ENCODE results near the gene AMD1.
"Not testable (repeated sequence)": the region's sequence is repeated elsewhere in the genome, so short reads cannot be mapped to it uniquely, and the experiment has no call there.

AMD1 gene

DNA sequence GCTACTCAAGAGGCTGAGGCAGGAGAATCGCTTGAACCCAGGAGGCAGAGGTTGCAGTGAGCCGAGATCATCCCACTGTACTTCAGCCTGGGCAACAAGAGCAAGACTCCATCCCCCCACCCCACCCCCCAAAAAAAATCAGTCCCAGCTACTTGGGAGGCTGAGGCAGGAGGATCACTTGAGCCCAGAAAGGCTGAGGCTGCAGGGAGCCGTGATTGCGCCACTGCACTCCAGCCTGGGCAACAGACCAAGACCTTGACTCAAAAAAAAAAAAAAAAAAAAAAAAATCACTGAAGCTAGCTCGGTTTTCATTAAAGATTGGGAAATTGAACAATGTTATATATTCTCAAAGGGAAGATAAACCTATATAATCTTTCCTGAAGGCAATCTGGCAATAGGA is 38.8 kb upstream of the AMD1 start:
- TF ChIP-seq ZNF384 (IDR thresholded peaks at IDR 0.05), result peak; percentile 52
- DNase-seq (ENCODE audit: extremely low spot score); CTCF ChIA-PET: not testable (repeated sequence)
- POLR2A ChIA-PET, result interaction anchor here (1.2 kb wide), 1 partner anchor 39 kb away, joined by 3 read pairs; the partner anchor contains the start of gene AMD1

DNA sequence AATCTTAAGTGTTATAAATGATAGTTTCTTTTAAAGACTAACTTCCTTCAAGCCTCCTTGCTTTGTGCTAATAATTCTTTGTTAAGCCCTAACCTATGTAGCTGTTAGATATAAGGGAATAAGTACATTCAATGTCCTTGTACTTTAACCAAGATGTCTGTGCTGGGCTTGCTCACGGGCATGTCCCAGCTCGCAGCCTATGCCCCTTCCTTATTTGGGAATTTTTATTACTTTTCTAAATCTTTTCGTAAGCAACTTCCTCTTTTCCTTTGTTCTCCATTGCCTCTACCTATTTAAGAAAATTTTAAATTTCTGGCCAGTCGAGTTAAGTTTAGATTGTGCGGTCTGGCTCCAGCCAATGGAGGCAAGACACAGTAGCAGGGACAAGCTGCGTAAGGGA is 33.3 kb upstream of the AMD1 start:
- ChIA-PET POLR2A (interaction anchor here (1.1 to 1.4 kb wide), 2 partner anchors 26 to 33 kb away, joined by 3 to 5 read pairs; partner anchors contain the start of genes AMD1 and CDK19), CTCF (no interaction called here)
- TF ChIP-seq FOXA1 (IDR thresholded peaks at IDR 0.05), result no peak
- no peak for TF ChIP-seq SP1 (IDR thresholded peaks at IDR 0.05)
- no peak for TF ChIP-seq HDGF (IDR thresholded peaks at IDR 0.05; ENCODE audit: borderline replicate concordance)
- TF ChIP-seq, protein P1, sequence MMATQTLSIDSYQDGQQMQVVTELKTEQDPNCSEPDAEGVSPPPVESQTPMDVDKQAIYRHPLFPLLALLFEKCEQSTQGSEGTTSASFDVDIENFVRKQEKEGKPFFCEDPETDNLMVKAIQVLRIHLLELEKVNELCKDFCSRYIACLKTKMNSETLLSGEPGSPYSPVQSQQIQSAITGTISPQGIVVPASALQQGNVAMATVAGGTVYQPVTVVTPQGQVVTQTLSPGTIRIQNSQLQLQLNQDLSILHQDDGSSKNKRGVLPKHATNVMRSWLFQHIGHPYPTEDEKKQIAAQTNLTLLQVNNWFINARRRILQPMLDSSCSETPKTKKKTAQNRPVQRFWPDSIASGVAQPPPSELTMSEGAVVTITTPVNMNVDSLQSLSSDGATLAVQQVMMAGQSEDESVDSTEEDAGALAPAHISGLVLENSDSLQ (IDR thresholded peaks at IDR 0.05), result no peak
- no peak for TF ChIP-seq FOXM1 (IDR thresholded peaks at IDR 0.05; ENCODE audit: borderline replicate concordance)
- no peak for DNase-seq (ENCODE audit: extremely low spot score)

DNA sequence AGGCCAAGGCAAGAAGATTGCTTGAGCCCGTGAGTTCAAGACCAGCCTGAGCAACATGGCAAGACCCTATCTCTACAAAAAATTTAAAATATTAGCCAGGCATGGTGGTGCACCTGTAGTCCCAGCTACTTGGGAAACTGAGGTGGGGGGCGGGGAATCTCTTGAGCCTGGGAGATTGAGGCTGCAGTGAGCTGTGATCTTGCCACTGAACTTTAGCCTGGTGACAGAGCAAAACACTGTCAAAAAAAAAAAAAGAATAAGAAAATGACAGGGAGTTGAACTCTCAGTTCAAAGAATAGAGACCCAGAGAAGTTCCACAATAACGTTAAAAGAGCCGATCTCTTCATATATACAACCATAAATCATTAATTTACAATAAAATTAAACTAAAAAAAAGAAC is 24.8 kb upstream of the AMD1 start:
- no peak for TF ChIP-seq L3MBTL2 (conservative IDR thresholded peaks at IDR 0.05)
- no peak for TF ChIP-seq SUZ12 (IDR thresholded peaks at IDR 0.05)
- no peak for TF ChIP-seq BHLHE40 (IDR thresholded peaks at IDR 0.05; ENCODE audit: borderline replicate concordance)
- no peak for TF ChIP-seq ARNT (IDR thresholded peaks at IDR 0.05)
- TF ChIP-seq TARDBP (IDR thresholded peaks at IDR 0.05), result no peak
- no peak for TF ChIP-seq CTBP1 (IDR thresholded peaks at IDR 0.05; ENCODE audit: borderline replicate concordance)
- no peak for TF ChIP-seq NFRKB (IDR thresholded peaks at IDR 0.05)
- TF ChIP-seq LEF1 (IDR thresholded peaks at IDR 0.05; ENCODE audit: borderline replicate concordance), result no peak
- TF ChIP-seq FOXM1 (IDR thresholded peaks at IDR 0.05; ENCODE audit: borderline replicate concordance), result no peak
- no peak for TF ChIP-seq SP1 (IDR thresholded peaks at IDR 0.05)
- TF ChIP-seq, protein P1 (IDR thresholded peaks at IDR 0.05), result no peak
- TF ChIP-seq FOXA1 (IDR thresholded peaks at IDR 0.05), result no peak
- ChIA-PET POLR2A (interaction anchor here (1.8 kb wide), 1 partner anchor 25 kb away, joined by 5 read pairs; the partner anchor contains the start of gene AMD1), CTCF (interaction anchor here (1.1 kb wide), 1 partner anchor 19 kb away, joined by 3 read pairs; no protein-coding TSS in a partner anchor)
- no peak for DNase-seq (ENCODE audit: extremely low spot score)

DNA sequence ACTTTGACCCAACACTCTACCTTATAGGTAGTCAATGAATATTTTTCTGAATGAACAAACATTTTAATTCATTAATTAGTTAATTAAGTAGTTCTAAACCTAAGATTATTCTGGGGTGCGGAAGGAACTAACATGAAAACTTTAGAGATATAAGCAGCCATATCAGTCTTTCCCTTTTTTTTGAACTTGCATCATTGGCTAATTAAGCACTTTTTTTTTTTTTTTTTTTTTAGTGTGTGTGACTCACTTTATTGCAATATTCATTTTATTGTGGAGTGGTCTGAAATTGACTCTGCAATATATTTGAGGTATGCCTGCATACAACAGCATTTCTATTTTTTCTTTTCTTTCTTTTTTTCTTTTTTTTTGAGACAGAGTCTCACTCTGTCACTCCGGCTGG is 21.8 kb upstream of the AMD1 start:
- POLR2A ChIA-PET, result no interaction called here
- CTCF ChIA-PET, result no interaction called here
- no peak for DNase-seq (ENCODE audit: extremely low spot score)
- no peak for TF ChIP-seq NFRKB (IDR thresholded peaks at IDR 0.05)
- TF ChIP-seq ELF4 (IDR thresholded peaks at IDR 0.05), result no peak
- TF ChIP-seq BHLHE40 (IDR thresholded peaks at IDR 0.05; ENCODE audit: borderline replicate concordance), result no peak
- peak; percentile 61; the same call in 1 of the 2 replicates for TF ChIP-seq ZNF384 (IDR thresholded peaks at IDR 0.05)
- TF ChIP-seq SUZ12 (IDR thresholded peaks at IDR 0.05), result no peak

DNA sequence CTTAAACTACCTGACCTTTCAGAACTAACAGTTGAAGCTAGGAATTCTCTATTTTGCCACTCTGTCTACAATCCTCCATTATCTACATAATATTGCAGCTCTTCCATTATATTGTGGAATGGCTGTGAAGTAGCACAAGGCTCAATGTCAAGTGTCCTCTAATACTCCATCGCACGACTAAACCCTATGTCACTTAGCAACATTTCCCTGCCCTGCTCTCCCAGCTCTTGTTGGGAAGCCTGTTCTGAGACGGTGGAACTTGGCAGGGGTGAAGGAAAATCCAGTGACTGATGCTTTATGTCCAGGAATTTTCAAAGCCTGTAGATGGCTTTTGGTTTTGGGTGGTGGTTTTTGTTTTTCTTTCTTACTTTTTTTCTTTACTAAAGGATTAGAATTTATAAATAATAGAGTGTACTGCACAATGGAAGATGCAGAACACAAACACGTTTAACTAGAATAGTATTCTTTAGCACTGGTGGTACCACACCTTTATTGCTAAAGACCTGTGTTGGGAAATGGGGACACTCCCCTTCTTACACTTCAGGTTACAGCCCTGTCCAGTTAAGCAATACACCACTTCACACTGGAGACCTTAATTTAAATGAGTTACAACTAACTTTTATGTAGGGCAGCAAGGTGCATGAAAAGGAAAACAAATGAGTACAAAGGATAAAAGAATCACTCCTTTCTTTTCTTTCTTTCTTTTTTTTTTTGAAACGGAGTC is 20.7 kb upstream of the AMD1 start:
- POLR2A ChIA-PET, result no interaction called here
- TF ChIP-seq FOXK2 (IDR thresholded peaks at IDR 0.05), result no peak
- no peak for TF ChIP-seq ARNT (IDR thresholded peaks at IDR 0.05)
- no peak for TF ChIP-seq FOXM1 (IDR thresholded peaks at IDR 0.05; ENCODE audit: borderline replicate concordance)
- TF ChIP-seq SP1 (IDR thresholded peaks at IDR 0.05), result no peak
- TF ChIP-seq FOXA1 (IDR thresholded peaks at IDR 0.05), result no peak
- TF ChIP-seq SUZ12 (IDR thresholded peaks at IDR 0.05), result no peak
- TF ChIP-seq ZNF384 (IDR thresholded peaks at IDR 0.05), result no peak
- TF ChIP-seq CTBP1 (IDR thresholded peaks at IDR 0.05; ENCODE audit: borderline replicate concordance), result no peak
- no peak for TF ChIP-seq TARDBP (IDR thresholded peaks at IDR 0.05)
- no peak for TF ChIP-seq BHLHE40 (IDR thresholded peaks at IDR 0.05; ENCODE audit: borderline replicate concordance)
- no peak for TF ChIP-seq ELF4 (IDR thresholded peaks at IDR 0.05)
- no peak for TF ChIP-seq LEF1 (IDR thresholded peaks at IDR 0.05; ENCODE audit: borderline replicate concordance)
- TF ChIP-seq NFRKB (IDR thresholded peaks at IDR 0.05), result no peak
- no peak for TF ChIP-seq HDGF (IDR thresholded peaks at IDR 0.05; ENCODE audit: borderline replicate concordance)
- TF ChIP-seq, protein P1 (IDR thresholded peaks at IDR 0.05), result no peak
- TF ChIP-seq L3MBTL2 (conservative IDR thresholded peaks at IDR 0.05), result no peak
- CTCF ChIA-PET, result no interaction called here
- DNase-seq (ENCODE audit: extremely low spot score), result no peak

DNA sequence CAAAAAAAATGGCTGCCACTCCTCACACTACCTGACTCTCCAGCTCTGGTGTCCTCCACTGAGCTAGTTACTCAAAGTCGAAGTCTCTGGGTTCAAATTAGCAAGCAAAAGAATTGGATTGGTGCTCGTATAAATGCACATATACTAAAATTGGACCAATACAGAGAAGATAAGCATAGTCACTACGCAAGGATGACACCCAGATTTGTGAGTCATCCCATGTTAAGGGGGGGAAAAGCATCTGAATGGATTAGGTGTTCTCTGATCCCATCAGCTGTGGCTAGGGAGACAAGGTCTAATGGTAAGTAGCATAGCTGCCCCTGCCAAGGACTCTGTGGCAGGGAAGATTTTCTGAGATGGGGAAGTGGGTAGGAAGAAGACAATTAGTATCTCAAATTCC is 18.3 kb upstream of the AMD1 start:
- ChIA-PET POLR2A (interaction anchor here (2.5 kb wide), 1 partner anchor 18 kb away, joined by 18 read pairs; the partner anchor contains the start of gene AMD1), CTCF (no interaction called here)
- DNase-seq (ENCODE audit: extremely low spot score), result no peak
- TF ChIP-seq, protein P1 (IDR thresholded peaks at IDR 0.05), result no peak
- no peak for TF ChIP-seq ZNF384 (IDR thresholded peaks at IDR 0.05)
- no peak for TF ChIP-seq NFRKB (IDR thresholded peaks at IDR 0.05)
- no peak for TF ChIP-seq FOXK2 (IDR thresholded peaks at IDR 0.05)
- TF ChIP-seq TARDBP (IDR thresholded peaks at IDR 0.05), result no peak
- TF ChIP-seq HDGF (IDR thresholded peaks at IDR 0.05; ENCODE audit: borderline replicate concordance), result no peak
- no peak for TF ChIP-seq ARNT (IDR thresholded peaks at IDR 0.05)
- no peak for TF ChIP-seq FOXM1 (IDR thresholded peaks at IDR 0.05; ENCODE audit: borderline replicate concordance)
- TF ChIP-seq LEF1 (IDR thresholded peaks at IDR 0.05; ENCODE audit: borderline replicate concordance), result no peak
- TF ChIP-seq SUZ12 (IDR thresholded peaks at IDR 0.05), result no peak
- no peak for TF ChIP-seq CTBP1 (IDR thresholded peaks at IDR 0.05; ENCODE audit: borderline replicate concordance)
- TF ChIP-seq BHLHE40 (IDR thresholded peaks at IDR 0.05; ENCODE audit: borderline replicate concordance), result no peak

All from HEK293T (cell line).